IMR-90 (cell line): Measurements from ENCODE around the gene COL23A1. TPM values are rescaled to one million over a fixed set of nuclear protein-coding genes. Genes with fewer than 3 reads are reported as not detected.

Experiments
- ATAC-seq: fragments of 200-7000 bp; cut with Tn5 transposase; 2 replicates; pipeline ENCODE4 v1.9.1; 2020; ENCODE audit warnings: low read depth, mild to moderate bottlenecking, moderate library complexity
- BruUV-seq: library from RNA; stranded (reverse); fragments of 400-500 nt; replicated peaks from 2 replicates; lab custom pipeline; 2021; lab: Mats Ljungman, UMichigan
- CTCF ChIA-PET: fragments of 300-600 bp; formaldehyde crosslinking; extraction: SDS; loops from one replicate; lab custom pipeline; 2021; ENCODE audit warnings: antibody characterized with exemption; lab: Yijun Ruan, JAX
- POLR2A ChIA-PET: fragments of 300-600 bp; sonication (Branson Sonifier 250); formaldehyde crosslinking; loops from one replicate; lab custom pipeline; 2022; ENCODE audit warnings: antibody characterized with exemption; ENCODE audit not compliant: unreplicated experiment; lab: Charles Lee
- DNase-seq: peaks from one replicate; pipeline ENCODE4 v3.0.0; 2013
- H2AFZ ChIP-seq: replicated peaks from 2 replicates; pipeline ENCODE3; 2013; ENCODE audit warnings: low read length, mild to moderate bottlenecking; ENCODE audit not compliant: poor library complexity
- H2AK5ac ChIP-seq: 2 replicates; pipeline ENCODE4 v1.6.1; 2013; ENCODE audit warnings: low read depth, low read length, inconsistent platforms
- H2AK9ac ChIP-seq: replicated peaks from 2 replicates; pipeline ENCODE3; 2013; ENCODE audit warnings: mild to moderate bottlenecking, low read depth, low read length, moderate library complexity; ENCODE audit not compliant: poor library complexity
- H2BK120ac ChIP-seq: 2 replicates; pipeline ENCODE4 v1.6.1; 2013; ENCODE audit warnings: low read depth, low read length, inconsistent platforms
- H2BK15ac ChIP-seq: 3 replicates; pipeline ENCODE4 v1.6.1; 2013; ENCODE audit warnings: low read depth, low read length, inconsistent platforms
- H2BK20ac ChIP-seq: 2 replicates; pipeline ENCODE4 v1.6.1; 2013; ENCODE audit warnings: low read depth, mild to moderate bottlenecking, inconsistent platforms, low read length, moderate library complexity
- H2BK5ac ChIP-seq: 2 replicates; pipeline ENCODE4 v1.6.1; 2013; ENCODE audit warnings: mild to moderate bottlenecking, low read depth, low read length, inconsistent platforms; ENCODE audit not compliant: poor library complexity, severe bottlenecking
- H3K14ac ChIP-seq: replicated peaks from 2 replicates; pipeline ENCODE4 v1.6.1; 2013; ENCODE audit warnings: low read depth, low read length, inconsistent platforms
- H3K18ac ChIP-seq: 2 replicates; pipeline ENCODE4 v1.6.1; 2013; ENCODE audit warnings: low read depth, low read length, control low read depth
- H3K23ac ChIP-seq: 2 replicates; pipeline ENCODE4 v1.6.1; 2013; ENCODE audit warnings: low read depth, low read length, inconsistent platforms
- H3K27ac ChIP-seq: 2 replicates; pipeline ENCODE4 v1.5.1; 2013; ENCODE audit warnings: mild to moderate bottlenecking, control low read depth, low read length; ENCODE audit not compliant: insufficient read depth
- H3K27me3 ChIP-seq: 2 replicates; pipeline ENCODE4 v1.6.1; 2013; ENCODE audit warnings: low read length; ENCODE audit not compliant: control insufficient read depth, insufficient read depth
- H3K36me3 ChIP-seq: 2 replicates; pipeline ENCODE4 v1.6.1; 2013; ENCODE audit warnings: low read length, mixed read lengths; ENCODE audit not compliant: control insufficient read depth, insufficient read depth
- H3K4ac ChIP-seq: 2 replicates; pipeline ENCODE4 v1.6.1; 2013; ENCODE audit warnings: low read depth, low read length, inconsistent platforms
- H3K4me1 ChIP-seq: 2 replicates; pipeline ENCODE4 v1.6.1; 2013; ENCODE audit warnings: low read length, mixed read lengths; ENCODE audit not compliant: control insufficient read depth, insufficient read depth
- H3K4me2 ChIP-seq: 2 replicates; pipeline ENCODE4 v1.6.1; 2013; ENCODE audit warnings: low read depth, mild to moderate bottlenecking, control low read depth, low read length, moderate library complexity
- H3K4me3 ChIP-seq: 2 replicates; pipeline ENCODE4 v1.5.1; 2013; ENCODE audit warnings: low read depth, mild to moderate bottlenecking, control low read depth, low read length, moderate library complexity; ENCODE audit not compliant: insufficient read depth
- H3K56ac ChIP-seq: 2 replicates; pipeline ENCODE4 v1.6.1; 2013; ENCODE audit warnings: low read length, inconsistent platforms; ENCODE audit not compliant: insufficient read depth; ENCODE audit errors: extremely low read depth
- H3K79me1 ChIP-seq, 2 experiments: 2 replicates each; pipeline ENCODE4 v1.6.1; 2013; ENCODE audit warnings: low read length in 2 of 2, inconsistent platforms in 1 of 2, low read depth in 1 of 2
- H3K9ac ChIP-seq: 2 replicates; pipeline ENCODE4 v1.6.1; 2013; ENCODE audit warnings: low read depth, low read length, control low read depth
- H3K9me1 ChIP-seq: 2 replicates; pipeline ENCODE4 v1.6.1; 2013; ENCODE audit warnings: low read length, inconsistent platforms; ENCODE audit not compliant: insufficient read depth
- H3K9me3 ChIP-seq: 2 replicates; pipeline ENCODE4 v1.6.1; 2013; ENCODE audit warnings: low read length; ENCODE audit not compliant: control insufficient read depth, insufficient read depth
- H4K20me1 ChIP-seq: 2 replicates; pipeline ENCODE4 v1.6.1; 2013; ENCODE audit warnings: low read length, inconsistent platforms; ENCODE audit not compliant: insufficient read depth
- H4K5ac ChIP-seq: 2 replicates; pipeline ENCODE4 v1.6.1; 2013; ENCODE audit warnings: mild to moderate bottlenecking, low read depth, low read length, control low read depth
- H4K8ac ChIP-seq, 2 experiments: 2 replicates each; pipeline ENCODE4 v1.6.1; 2013; ENCODE audit warnings: low read depth in 2 of 2, low read length in 2 of 2, control low read depth in 1 of 2, inconsistent platforms in 1 of 2
- H4K91ac ChIP-seq: 2 replicates; pipeline ENCODE4 v1.6.1; 2013; ENCODE audit warnings: low read depth, low read length, inconsistent platforms; ENCODE audit not compliant: insufficient read depth
- BHLHE40 ChIP-seq: fragments of 150-350 bp; IDR thresholded peaks from 2 replicates; pipeline ENCODE4 v1.6.1; 2016; ENCODE audit warnings: mild to moderate bottlenecking, low read depth, low read length
- CEBPB ChIP-seq: IDR thresholded peaks from 2 replicates; pipeline ENCODE4 v1.6.1; 2012; ENCODE audit warnings: low read depth, low read length, improper control_type of control experiment
- CHD1 ChIP-seq: IDR thresholded peaks from 2 replicates; pipeline ENCODE4 v1.6.1; 2012; ENCODE audit warnings: low read depth, low read length, improper control_type of control experiment
- CTCF ChIP-seq: conservative IDR thresholded peaks from 2 replicates; pipeline ENCODE4 v1.5.1; 2012; ENCODE audit warnings: mild to moderate bottlenecking, low read depth, low read length, improper control_type of control experiment
- MAFK ChIP-seq: IDR thresholded peaks from 2 replicates; pipeline ENCODE4 v1.6.1; 2012; ENCODE audit warnings: low read depth, low read length, improper control_type of control experiment
- NFE2L2 ChIP-seq: fragments of 150-350 bp; IDR thresholded peaks from 2 replicates; pipeline ENCODE4 v1.6.1; 2016; ENCODE audit warnings: low read depth, mild to moderate bottlenecking, low read length
- POLR2A ChIP-seq: IDR thresholded peaks from 2 replicates; pipeline ENCODE4 v1.6.1; 2012; ENCODE audit warnings: mild to moderate bottlenecking, low read depth, low read length
- RAD21 ChIP-seq: IDR thresholded peaks from 2 replicates; pipeline ENCODE4 v1.6.1; 2012; ENCODE audit warnings: low read length, improper control_type of control experiment
- RCOR1 ChIP-seq: IDR thresholded peaks from 2 replicates; pipeline ENCODE4 v1.6.1; 2012; ENCODE audit warnings: mild to moderate bottlenecking, low read length, improper control_type of control experiment; ENCODE audit not compliant: insufficient replicate concordance
- SMC3 ChIP-seq: fragments of 150-350 bp; IDR thresholded peaks from 2 replicates; pipeline ENCODE4 v1.6.1; 2016; ENCODE audit warnings: low read depth, mild to moderate bottlenecking, antibody characterized with exemption, low read length, moderate library complexity
- WGBS, 2 experiments: methylation state at CpG; one replicate each; pipeline versions ENCODE4 v1.1.5 to v1.1.7; 2013; ENCODE audit warnings: missing lambda C conversion rate in 2 of 2; ENCODE audit not compliant: insufficient read length in 1 of 2; ENCODE audit errors: extremely low coverage in 2 of 2; 5-methylcytosine and 5-hydroxymethylcytosine counted together
- dilution Hi-C: fragments of 300-500 bp; cut with HindIII; formaldehyde crosslinking; loops from one replicate; pipeline ENCODE4 v1.14.3; 2018; ENCODE audit warnings: low sequenced_read_pairs; ENCODE audit not compliant: unreplicated experiment
- in situ Hi-C: fragments of 300-500 bp; cut with MboI; formaldehyde crosslinking; loops from 3 replicates; pipeline ENCODE4 v1.14.3; 2019; ENCODE audit warnings: low sequenced_read_pairs, inconsistent platforms, mixed read lengths
- intact Hi-C: fragments of 100-400 bp; cut with micrococcal nuclease; formaldehyde crosslinking; loops from 2 replicates; pipeline ENCODE4 v1.10.0; 2022
- polyA plus RNA-seq, 3 experiments: library from polyadenylated mRNA; depleted of rRNA; stranded (reverse); fragments of >200 nt; gene quantifications; 2 replicates each; pipeline ENCODE4 v1.2.3, GENCODE V29; 2012; ENCODE audit warnings: low replicate concordance in 1 of 3
- total RNA-seq: library from RNA; depleted of rRNA; stranded (reverse); fragments of >200 nt; gene quantifications from 2 replicates; pipeline ENCODE4 v1.2.3, GENCODE V29; 2012
- TF ChIP-seq, protein P1 (sequence below): fragments of 150-350 bp; IDR thresholded peaks from 2 replicates; pipeline ENCODE4 v1.6.1; 2017; ENCODE audit warnings: mild to moderate bottlenecking, antibody characterized with exemption, low read length, low read depth
- TF ChIP-seq, protein P2 (sequence below): fragments of 150-350 bp; IDR thresholded peaks from 2 replicates; pipeline ENCODE4 v1.6.1; 2016; ENCODE audit warnings: low read depth, mild to moderate bottlenecking, low read length, moderate library complexity, borderline replicate concordance

The COL23A1 gene
- total and polyA plus RNA-seq, 2 of the 4 experiments (the other 2 are of a cell fraction): not detected

- no peak overlapping the region for H2AK5ac ChIP-seq
- no peak overlapping the region for H4K8ac ChIP-seq
- no peaks in the 10 kb centered on the region for H3K4me1 ChIP-seq
- H3K27ac ChIP-seq: no peak overlapping the region
- no peak overlapping the region for H4K91ac ChIP-seq
- H4K5ac ChIP-seq: no peak overlapping the region
- H3K4me2 ChIP-seq: no peak overlapping the region
- intact Hi-C loops (no loop called here), in situ Hi-C loops (no loop called here), dilution Hi-C loops (no loop called here)
- no peak overlapping the region for H2AFZ ChIP-seq
- H3K9ac ChIP-seq: no peak overlapping the region
- H3K36me3 ChIP-seq: no peaks in the 10 kb centered on the region
- 35% methylated on average over 5 of the region's 18 CpGs; no CpG with 5 or more reads in 1 of the 2 experiments for WGBS, 2 experiments
- H3K18ac ChIP-seq: no peak overlapping the region
- ChIA-PET CTCF (no interaction called here), POLR2A (no interaction called here)
- H3K27me3 ChIP-seq: no peaks in the 10 kb centered on the region
- H2BK5ac ChIP-seq: no peak overlapping the region
- no peak overlapping the region for H2BK120ac ChIP-seq
- no peak overlapping the region for H3K4me3 ChIP-seq
- no peaks in the 10 kb centered on the region for H3K9me1 ChIP-seq
- no peak overlapping the region for H2BK20ac ChIP-seq
- no peak overlapping the region for H3K4ac ChIP-seq
- TF ChIP-seq POLR2A: no peak
- TF ChIP-seq SMC3: no peak
- TF ChIP-seq CTCF: no peak
- TF ChIP-seq MAFK: no peak
- TF ChIP-seq, protein P1, sequence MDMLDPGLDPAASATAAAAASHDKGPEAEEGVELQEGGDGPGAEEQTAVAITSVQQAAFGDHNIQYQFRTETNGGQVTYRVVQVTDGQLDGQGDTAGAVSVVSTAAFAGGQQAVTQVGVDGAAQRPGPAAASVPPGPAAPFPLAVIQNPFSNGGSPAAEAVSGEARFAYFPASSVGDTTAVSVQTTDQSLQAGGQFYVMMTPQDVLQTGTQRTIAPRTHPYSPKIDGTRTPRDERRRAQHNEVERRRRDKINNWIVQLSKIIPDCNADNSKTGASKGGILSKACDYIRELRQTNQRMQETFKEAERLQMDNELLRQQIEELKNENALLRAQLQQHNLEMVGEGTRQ: no peak
- no peak for TF ChIP-seq RAD21
- TF ChIP-seq CHD1: no peak
- TF ChIP-seq, protein P2, sequence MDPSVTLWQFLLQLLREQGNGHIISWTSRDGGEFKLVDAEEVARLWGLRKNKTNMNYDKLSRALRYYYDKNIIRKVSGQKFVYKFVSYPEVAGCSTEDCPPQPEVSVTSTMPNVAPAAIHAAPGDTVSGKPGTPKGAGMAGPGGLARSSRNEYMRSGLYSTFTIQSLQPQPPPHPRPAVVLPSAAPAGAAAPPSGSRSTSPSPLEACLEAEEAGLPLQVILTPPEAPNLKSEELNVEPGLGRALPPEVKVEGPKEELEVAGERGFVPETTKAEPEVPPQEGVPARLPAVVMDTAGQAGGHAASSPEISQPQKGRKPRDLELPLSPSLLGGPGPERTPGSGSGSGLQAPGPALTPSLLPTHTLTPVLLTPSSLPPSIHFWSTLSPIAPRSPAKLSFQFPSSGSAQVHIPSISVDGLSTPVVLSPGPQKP: no peak
- no peak for TF ChIP-seq NFE2L2
- no peak for TF ChIP-seq BHLHE40
- TF ChIP-seq RCOR1: no peak
- TF ChIP-seq CEBPB: no peak
- DNase-seq: no peak
- no peak overlapping the region for H2AK9ac ChIP-seq
- H3K9me3 ChIP-seq: peaks cover 20% of the 10 kb centered on the region
- H2BK15ac ChIP-seq: no peak overlapping the region
- no peak for ATAC-seq
- no TSS peak for BruUV-seq
- H3K79me1 ChIP-seq: no peaks in the 10 kb centered on the region
- H3K23ac ChIP-seq: no peak overlapping the region
- no peaks in the 10 kb centered on the region for H4K20me1 ChIP-seq
- H3K56ac ChIP-seq: no peak overlapping the region
- H3K14ac ChIP-seq: no peak overlapping the region
Observed at GRCh38 chr5:178320281-178320855, 269.8 kb downstream of the COL23A1 start.
